ENCODE data around the gene FAT1. TPM values are rescaled to one million over a fixed set of nuclear protein-coding genes. Genes with fewer than 3 reads are reported as not detected.

The FAT1 gene
- total and polyA plus RNA-seq, 12 donors = 20.4 to 131 (median 75.5) TPM

- H3K4me1 ChIP-seq = no peaks in the 10 kb centered on the region
- ATAC-seq (no peak), DNase-seq (no peak)
- H3K36me3 ChIP-seq = peaks cover 0 to 93% (median 40%) of the 10 kb centered on the region in 9 donors
- no peak overlapping the region for H3K27ac ChIP-seq
- TF ChIP-seq CTCF (IDR thresholded peaks at IDR 0.05) = no peak
- no peaks in the 10 kb centered on the region for H3K9me3 ChIP-seq
- intact Hi-C loops (cut with DNase I) = no loop called here
- H3K4me3 ChIP-seq = no peak overlapping the region
- no peaks in the 10 kb centered on the region for H3K27me3 ChIP-seq
- WGBS, 2 donors = 95% methylated on average over 8 of the region's 8 CpGs
Measured at GRCh38 chr4:186592445-186592844, 131.2 kb downstream of the FAT1 start.

DNA sequence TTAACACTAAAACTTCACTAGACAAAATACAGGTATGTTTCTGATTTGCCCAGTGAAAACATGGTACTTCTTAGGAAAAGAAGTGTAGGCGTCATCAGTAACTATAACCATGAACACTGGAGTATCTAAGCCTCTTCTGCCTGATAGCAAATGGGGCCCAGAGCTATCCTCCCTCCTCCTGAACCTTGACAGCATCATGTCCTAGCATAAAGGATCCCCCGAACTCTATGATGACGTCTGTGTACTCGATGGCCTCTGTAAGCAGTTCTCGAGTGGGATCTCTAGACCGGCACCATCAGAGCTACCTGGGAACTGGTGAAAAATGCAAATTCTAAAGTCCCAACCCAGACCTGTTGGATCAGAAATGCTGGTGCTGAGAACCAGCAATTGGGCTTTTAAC, 132.0 kb downstream of the FAT1 start:
- TF ChIP-seq CTCF (IDR thresholded peaks at IDR 0.05) = no peak
- intact Hi-C loops (cut with DNase I) = no loop called here
- Histone ChIP-seq H3K4me1 (peaks cover 0 to 7% (median 0%) of the 10 kb centered on the region in 9 donors), H3K27me3 (no peaks in the 10 kb centered on the region), H3K4me3 (no peak overlapping the region), H3K9me3 (no peaks in the 10 kb centered on the region), H3K27ac (no peak overlapping the region), H3K36me3 (peaks cover 0 to 86% (median 32%) of the 10 kb centered on the region in 9 donors)
- ATAC-seq (no peak), DNase-seq (no peak)
- WGBS, 2 donors = 85% methylated on average over 6 of the region's 6 CpGs

DNA sequence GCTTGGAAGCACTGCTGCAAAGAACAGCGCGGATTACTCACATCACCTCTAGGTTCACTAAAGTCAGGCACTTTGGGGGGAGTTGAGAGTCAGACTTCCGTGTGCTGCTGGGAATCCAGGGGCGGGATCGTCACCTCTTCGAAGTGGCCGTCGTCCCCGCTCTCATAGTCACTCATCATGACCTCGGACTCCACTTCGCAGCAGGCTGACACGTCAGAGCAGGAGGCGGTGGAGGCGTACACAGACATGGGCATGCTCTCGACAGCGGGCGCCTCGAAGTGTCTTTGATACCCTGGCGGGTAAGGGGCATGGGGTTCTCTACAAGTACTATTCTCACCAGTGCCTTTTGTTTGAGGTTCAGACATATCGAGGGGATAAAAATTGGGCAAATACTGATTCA, 135.2 kb downstream of the FAT1 start:
- H3K9me3 ChIP-seq = no peaks in the 10 kb centered on the region
- no peak for ATAC-seq
- H3K4me1 ChIP-seq = peaks cover 0 to 25% (median 6%) of the 10 kb centered on the region in 9 donors
- H3K36me3 ChIP-seq = peaks cover 0 to 54% (median 11%) of the 10 kb centered on the region in 9 donors
- no peak overlapping the region for H3K4me3 ChIP-seq
- DNase-seq = no peak
- H3K27ac ChIP-seq = no peak overlapping the region
- no peak for TF ChIP-seq CTCF (IDR thresholded peaks at IDR 0.05)
- 94 to 95% methylated on average over 20 of the region's 20 CpGs for WGBS, 2 donors
- H3K27me3 ChIP-seq = no peaks in the 10 kb centered on the region
- intact Hi-C loops (cut with DNase I) = loop anchor here in 8 of 10 donors (2.0 to 10.0 kb wide), 4 partner anchors 114 to 292 kb away; no protein-coding TSS in a partner anchor

DNA sequence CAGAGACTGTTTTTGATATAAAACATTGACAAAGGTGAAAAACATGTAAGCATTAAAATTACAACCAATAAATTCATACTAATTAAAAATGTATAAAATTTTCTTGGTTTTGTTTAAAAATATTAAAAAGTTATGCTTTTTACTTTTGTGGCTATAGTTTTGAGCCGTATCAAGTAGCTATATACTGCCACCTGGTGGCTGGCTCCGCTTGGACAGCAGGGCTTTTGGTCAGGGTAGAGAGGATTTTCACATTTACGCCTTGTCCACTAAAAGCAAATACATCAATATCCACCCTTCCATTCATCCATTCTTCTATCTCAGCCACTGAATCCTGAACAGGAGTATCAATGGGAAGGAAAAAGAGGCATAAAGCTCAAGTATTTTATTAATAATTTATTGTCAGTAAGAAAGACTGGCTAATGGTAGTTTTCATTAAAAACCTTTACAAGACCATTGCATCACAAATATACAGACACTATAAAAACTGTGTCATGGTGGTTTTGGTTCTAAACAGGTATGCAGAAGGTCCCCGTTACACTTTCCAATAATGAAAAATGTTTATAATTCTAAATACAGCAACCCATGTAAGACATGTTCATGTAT, 136.1 kb downstream of the FAT1 start:
- WGBS, 2 donors = 32 to 35% methylated on average over 4 of the region's 4 CpGs
- ATAC-seq = peak in 3 of 8 donors; percentile 61 to 75 (median 63)
- intact Hi-C loops (cut with DNase I) = loop anchor here (1.0 to 10.0 kb wide), 7 partner anchors 113 to 291 kb away; no protein-coding TSS in a partner anchor

More for the DNA sequence above, 136.1 kb downstream of the FAT1 start:
- peak; percentile 62 to 63 for DNase-seq
- H3K27me3 ChIP-seq = no peaks in the 10 kb centered on the region
- H3K4me1 ChIP-seq = peaks cover 0 to 25% (median 6%) of the 10 kb centered on the region in 9 donors
- H3K9me3 ChIP-seq = peaks cover 0 to 3% (median 0%) of the 10 kb centered on the region in 11 donors
- H3K27ac ChIP-seq = no peak overlapping the region
- H3K36me3 ChIP-seq = peaks cover 0 to 44% (median 9%) of the 10 kb centered on the region in 9 donors
- no peak overlapping the region for H3K4me3 ChIP-seq
- TF ChIP-seq CTCF (IDR thresholded peaks at IDR 0.05) = peak; percentile 74 to 94 (median 92)
